ENCODE results near the gene FLRT2.

DNA sequence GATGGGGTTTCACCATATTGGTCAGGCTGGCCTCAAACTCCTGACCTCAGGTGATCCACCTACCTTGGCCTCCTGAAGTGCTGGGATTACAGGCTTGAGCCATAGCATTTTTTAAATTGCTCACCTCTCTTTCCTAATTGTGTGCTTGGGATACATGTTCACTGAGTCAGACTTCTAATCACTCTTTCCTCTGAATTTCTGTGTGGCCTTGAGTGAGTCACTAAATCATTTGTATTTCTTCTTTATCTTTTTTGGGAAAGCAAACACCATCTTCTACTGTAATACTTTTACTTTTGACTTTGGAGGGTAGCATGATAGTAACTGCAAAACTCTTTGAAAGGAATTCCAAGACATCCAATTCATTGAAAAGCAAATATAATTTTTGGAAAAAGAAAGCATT is 60.8 kb downstream of the FLRT2 start:
- TF ChIP-seq POLR2A (IDR thresholded peaks at IDR 0.05; ENCODE audit: low read depth, low read length): no peak
- TF ChIP-seq POLR2AphosphoS5 (IDR thresholded peaks at IDR 0.05; ENCODE audit: low read depth, low read length): no peak
- TF ChIP-seq TAF1 (IDR thresholded peaks at IDR 0.05; ENCODE audit: borderline replicate concordance, low read depth, low read length): no peak
